Activated T-cell treated with anti-CD3 and anti-CD28 coated beads, Interleukin-2, amount 50 U/mL, for 4 hours (primary cell): Measurements from ENCODE around the gene CARM1. TPM values are rescaled to one million over a fixed set of nuclear protein-coding genes. Genes with fewer than 3 reads are reported as not detected.
A peak's percentile ranks its signal among the peaks of the same experiment; 100 is the strongest.

Source experiments
- ATAC-seq, 2 donors: fragments of 200-7000 bp; cut with Tn5 transposase; one replicate each; pipeline ENCODE4 v1.10.0; 2021
- DNase-seq: peaks from one replicate; pipeline ENCODE4 v3.0.0-alpha.2; 2020
- H3K27me3 Mint-ChIP-seq: one replicate; pipeline ENCODE4 v1.8.0; 2021; ENCODE audit warnings: low read depth, mixed read lengths
- H3K36me3 Mint-ChIP-seq: one replicate; pipeline ENCODE4 v1.8.0; 2022; ENCODE audit warnings: mixed read lengths; ENCODE audit not compliant: insufficient read depth
- H3K4me1 Mint-ChIP-seq: one replicate; pipeline ENCODE4 v1.8.0; 2021; ENCODE audit warnings: low read depth, mixed read lengths
- H3K4me3 Mint-ChIP-seq: one replicate; pipeline ENCODE4 v1.8.0; 2021; ENCODE audit warnings: mild to moderate bottlenecking, moderate library complexity, mixed read lengths
- H3K9me3 Mint-ChIP-seq: one replicate; pipeline ENCODE4 v1.8.0; 2021; ENCODE audit warnings: mixed read lengths
- total RNA-seq, 3 donors: library from RNA; stranded (reverse); gene quantifications; one replicate each; pipeline ENCODE4 v1.2.1, GENCODE V29; 2021

CARM1 gene
- total RNA-seq, 3 donors from 2014 or later: 74.2 to 86.7 (median 75.5) TPM

DNA sequence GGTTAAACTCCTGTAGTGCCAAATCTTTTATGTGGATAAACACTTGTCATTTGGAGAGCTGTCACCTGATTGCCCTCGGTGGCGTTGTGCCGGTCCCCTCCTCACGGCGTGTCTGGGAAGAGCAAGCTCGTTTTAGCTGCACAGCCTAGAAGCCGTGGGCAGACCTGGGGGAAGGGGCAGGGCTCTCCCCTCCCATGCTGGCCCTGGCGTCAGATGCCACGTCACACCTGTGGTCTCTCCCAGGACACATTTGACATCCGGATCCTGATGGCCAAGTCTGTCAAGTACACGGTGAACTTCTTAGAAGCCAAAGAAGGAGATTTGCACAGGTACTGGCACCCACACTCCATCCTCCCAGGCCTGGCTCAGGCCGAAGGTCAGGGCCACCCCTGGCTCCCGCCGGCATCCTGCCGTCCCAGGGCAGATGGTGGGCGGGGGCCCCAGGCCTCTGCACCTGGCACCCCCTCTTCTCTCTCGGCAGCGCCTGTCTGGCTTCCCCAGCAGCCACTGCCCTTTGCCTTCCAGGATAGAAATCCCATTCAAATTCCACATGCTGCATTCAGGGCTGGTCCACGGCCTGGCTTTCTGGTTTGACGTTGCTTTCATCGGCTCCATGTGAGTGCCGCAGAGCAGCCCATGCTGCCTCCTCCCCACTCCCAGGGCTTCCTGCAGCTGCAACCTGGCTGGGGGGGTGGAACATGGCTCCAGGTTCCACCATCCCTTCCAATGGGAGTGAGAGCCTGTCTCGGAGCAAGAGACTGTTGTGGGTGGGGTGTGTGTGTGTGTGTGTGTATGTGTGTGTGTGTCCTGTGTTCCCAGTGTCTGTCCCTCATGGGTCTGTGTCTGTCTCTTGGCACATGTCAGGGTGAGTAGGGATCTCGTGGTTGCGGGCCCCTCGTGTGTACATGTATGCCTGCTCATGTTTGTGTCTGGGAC lies 48.3 kb downstream of the CARM1 start:
- ATAC-seq: no peak
- H3K36me3 Mint-ChIP-seq: peaks cover 19% of the 10 kb centered on the region
- no peak for DNase-seq
- no peaks in the 10 kb centered on the region for H3K27me3 Mint-ChIP-seq
- no peak overlapping the region for H3K4me3 Mint-ChIP-seq
- H3K4me1 Mint-ChIP-seq: no peaks in the 10 kb centered on the region
- no peaks in the 10 kb centered on the region for H3K9me3 Mint-ChIP-seq

DNA sequence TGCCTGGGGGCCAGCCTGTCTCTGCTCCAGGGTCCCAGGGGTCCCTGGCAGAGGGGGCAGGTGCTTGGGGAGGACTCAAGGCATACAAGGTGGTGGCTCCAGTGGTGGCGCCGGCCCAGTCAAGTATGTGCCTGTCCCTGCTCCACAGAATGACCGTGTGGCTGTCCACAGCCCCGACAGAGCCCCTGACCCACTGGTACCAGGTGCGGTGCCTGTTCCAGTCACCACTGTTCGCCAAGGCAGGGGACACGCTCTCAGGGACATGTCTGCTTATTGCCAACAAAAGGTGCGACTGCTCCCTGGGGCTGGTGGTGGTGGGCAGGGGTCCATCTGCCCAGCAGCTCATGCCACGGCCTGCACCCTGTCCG lies 48.9 kb downstream of the CARM1 start:
- Mint-ChIP-seq H3K36me3 (peaks cover 21% of the 10 kb centered on the region), H3K27me3 (no peaks in the 10 kb centered on the region), H3K4me3 (no peak overlapping the region), H3K9me3 (no peaks in the 10 kb centered on the region), H3K4me1 (no peaks in the 10 kb centered on the region)
- no peak for DNase-seq
- ATAC-seq: no peak

DNA sequence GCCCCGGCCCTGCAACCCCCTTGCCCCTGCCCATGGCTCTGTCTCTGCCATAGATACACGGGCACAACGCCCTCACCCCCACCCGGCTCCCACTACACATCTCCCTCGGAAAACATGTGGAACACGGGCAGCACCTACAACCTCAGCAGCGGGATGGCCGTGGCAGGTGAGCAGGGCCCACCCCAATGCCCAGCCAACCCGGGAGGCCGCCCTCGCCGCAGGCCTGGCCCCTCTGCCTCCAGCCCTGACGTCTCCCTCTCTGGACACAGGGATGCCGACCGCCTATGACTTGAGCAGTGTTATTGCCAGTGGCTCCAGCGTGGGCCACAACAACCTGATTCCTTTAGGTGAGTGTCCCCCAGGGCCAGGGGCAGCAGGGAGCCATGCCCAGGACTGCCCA lies 49.4 kb downstream of the CARM1 start:
- no peak overlapping the region for H3K4me3 Mint-ChIP-seq
- H3K27me3 Mint-ChIP-seq: no peaks in the 10 kb centered on the region
- H3K36me3 Mint-ChIP-seq: peaks cover 23% of the 10 kb centered on the region
- H3K9me3 Mint-ChIP-seq: no peaks in the 10 kb centered on the region
- ATAC-seq (no peak), DNase-seq (no peak)
- no peaks in the 10 kb centered on the region for H3K4me1 Mint-ChIP-seq

DNA sequence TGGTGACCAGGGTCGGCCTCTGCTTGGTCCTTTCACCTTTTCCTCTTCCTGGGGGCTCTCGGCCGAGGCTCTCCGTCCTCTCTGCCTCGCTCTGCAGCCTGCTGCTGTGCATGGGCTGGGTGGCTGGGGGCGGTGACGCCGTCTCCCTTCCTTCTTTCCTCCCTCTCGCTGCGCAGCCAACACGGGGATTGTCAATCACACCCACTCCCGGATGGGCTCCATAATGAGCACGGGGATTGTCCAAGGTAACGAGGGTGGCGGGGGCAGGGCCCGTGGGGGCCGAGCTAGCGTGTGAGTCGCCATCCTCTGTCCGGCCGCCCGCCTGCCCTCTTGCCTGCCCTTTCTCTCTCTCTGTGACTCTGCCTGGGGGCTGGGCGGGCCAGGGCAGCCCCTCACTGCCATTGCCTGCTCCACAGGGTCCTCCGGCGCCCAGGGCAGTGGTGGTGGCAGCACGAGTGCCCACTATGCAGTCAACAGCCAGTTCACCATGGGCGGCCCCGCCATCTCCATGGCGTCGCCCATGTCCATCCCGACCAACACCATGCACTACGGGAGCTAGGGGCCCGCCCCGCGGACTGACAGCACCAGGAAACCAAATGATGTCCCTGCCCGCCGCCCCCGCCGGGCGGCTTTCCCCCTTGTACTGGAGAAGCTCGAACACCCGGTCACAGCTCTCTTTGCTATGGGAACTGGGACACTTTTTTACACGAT lies 50.0 kb downstream of the CARM1 start:
- H3K4me3 Mint-ChIP-seq: no peak overlapping the region
- DNase-seq: no peak
- no peaks in the 10 kb centered on the region for H3K9me3 Mint-ChIP-seq
- H3K27me3 Mint-ChIP-seq: no peaks in the 10 kb centered on the region
- no peaks in the 10 kb centered on the region for H3K4me1 Mint-ChIP-seq
- peaks cover 23% of the 10 kb centered on the region for H3K36me3 Mint-ChIP-seq
- no peak for ATAC-seq

DNA sequence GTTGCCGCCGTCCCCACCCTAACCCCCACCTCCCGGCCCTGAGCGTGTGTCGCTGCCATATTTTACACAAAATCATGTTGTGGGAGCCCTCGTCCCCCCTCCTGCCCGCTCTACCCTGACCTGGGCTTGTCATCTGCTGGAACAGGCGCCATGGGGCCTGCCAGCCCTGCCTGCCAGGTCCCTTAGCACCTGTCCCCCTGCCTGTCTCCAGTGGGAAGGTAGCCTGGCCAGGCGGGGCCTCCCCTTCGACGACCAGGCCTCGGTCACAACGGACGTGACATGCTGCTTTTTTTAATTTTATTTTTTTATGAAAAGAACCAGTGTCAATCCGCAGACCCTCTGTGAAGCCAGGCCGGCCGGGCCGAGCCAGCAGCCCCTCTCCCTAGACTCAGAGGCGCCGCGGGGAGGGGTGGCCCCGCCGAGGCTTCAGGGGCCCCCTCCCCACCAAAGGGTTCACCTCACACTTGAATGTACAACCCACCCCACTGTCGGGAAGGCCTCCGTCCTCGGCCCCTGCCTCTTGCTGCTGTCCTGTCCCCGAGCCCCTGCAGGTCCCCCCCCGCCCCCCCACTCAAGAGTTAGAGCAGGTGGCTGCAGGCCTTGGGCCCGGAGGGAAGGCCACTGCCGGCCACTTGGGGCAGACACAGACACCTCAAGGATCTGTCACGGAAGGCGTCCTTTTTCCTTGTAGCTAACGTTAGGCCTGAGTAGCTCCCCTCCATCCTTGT lies 50.7 kb downstream of the CARM1 start:
- DNase-seq: no peak
- H3K9me3 Mint-ChIP-seq: no peaks in the 10 kb centered on the region
- H3K4me3 Mint-ChIP-seq: no peak overlapping the region
- no peaks in the 10 kb centered on the region for H3K27me3 Mint-ChIP-seq
- H3K36me3 Mint-ChIP-seq: peaks cover 23% of the 10 kb centered on the region
- ATAC-seq: no peak
- H3K4me1 Mint-ChIP-seq: peaks cover under 1% of the 10 kb centered on the region

DNA sequence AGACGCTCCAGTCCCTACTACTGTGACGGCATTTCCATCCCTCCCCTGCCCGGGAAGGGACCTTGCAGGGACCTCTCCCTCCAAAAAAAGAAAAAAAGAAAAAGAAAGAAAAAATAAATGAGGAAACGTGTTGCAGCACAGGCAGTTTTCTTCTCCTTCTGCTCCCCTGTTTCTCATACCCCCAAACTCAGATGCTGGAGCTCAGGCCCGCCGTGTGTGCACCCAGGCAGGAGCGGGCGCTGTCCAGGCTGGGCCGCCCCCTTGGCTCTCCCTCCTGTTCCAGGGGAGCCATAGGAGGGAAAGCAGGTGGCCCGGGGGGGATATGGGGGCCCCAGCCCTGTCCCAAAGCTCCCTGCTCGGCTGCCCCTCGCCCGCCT lies 51.3 kb downstream of the CARM1 start:
- ATAC-seq (no peak), DNase-seq (no peak)
- Mint-ChIP-seq H3K4me3 (no peak overlapping the region), H3K36me3 (peaks cover 23% of the 10 kb centered on the region), H3K4me1 (peaks cover 4% of the 10 kb centered on the region), H3K9me3 (no peaks in the 10 kb centered on the region), H3K27me3 (no peaks in the 10 kb centered on the region)

DNA sequence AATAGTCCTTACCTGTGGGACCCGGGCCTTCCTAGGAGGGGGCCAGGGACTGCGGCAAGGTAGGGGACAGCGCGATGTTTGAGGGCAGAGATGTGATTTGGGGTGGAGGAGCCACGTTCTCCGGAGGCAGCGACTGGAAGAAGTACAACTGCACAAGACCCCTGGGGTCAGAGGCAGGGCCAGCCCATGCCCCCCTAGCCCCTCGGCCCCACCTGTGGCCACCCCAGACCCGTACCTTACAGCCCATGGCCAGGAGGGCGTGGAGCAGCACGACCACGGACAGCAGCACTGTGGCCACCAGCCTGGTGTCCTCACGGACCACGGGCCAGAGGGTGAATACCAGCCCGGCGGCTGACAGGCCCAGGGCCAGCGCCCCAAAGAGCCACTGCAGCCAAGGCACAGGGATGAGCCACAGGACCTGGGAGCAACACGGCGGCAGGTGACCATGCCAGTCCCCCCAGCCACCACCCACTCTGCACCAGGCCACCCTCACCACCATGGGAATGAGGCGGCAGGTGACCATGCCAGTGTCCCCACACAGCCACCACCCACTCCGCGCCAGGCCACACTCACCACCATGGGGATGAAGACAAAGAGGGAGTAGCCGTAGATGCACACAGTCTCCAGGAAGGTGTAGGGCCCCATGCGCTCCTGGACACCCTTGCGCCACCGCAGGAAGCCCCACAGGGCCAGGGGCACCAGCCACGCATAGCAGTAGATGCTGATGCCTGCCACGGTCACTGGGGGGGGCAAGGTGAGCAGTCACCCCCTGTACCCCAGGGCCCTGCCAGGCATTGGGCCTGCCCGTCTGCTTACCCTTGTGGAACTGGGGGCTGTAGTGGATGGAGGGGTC lies 52.1 kb downstream of the CARM1 start:
- no peak for DNase-seq
- no peak for ATAC-seq
- H3K9me3 Mint-ChIP-seq: no peaks in the 10 kb centered on the region
- no peaks in the 10 kb centered on the region for H3K27me3 Mint-ChIP-seq
- peaks cover 23% of the 10 kb centered on the region for H3K36me3 Mint-ChIP-seq
- H3K4me1 Mint-ChIP-seq: peaks cover 4% of the 10 kb centered on the region
- H3K4me3 Mint-ChIP-seq: no peak overlapping the region

DNA sequence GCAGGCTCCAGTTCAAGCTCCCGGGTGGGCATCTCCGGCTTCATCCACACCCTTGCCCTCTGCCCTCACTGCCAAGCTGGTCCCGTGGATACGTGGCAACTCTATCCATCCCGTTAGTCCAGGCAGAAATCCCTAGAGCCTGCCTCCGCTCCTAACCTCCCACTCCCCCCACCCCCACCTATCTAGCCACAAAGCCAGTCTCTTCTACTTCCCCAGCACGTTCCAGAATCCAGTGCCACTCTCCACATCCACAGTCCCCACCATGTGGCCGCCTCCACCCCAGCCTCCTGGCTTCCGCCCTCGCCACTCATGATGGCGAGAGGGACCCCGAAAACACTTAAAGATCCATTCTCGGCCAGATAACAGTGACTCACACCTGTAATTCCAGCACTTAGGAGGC lies 53.2 kb downstream of the CARM1 start:
- Mint-ChIP-seq H3K9me3 (no peaks in the 10 kb centered on the region), H3K36me3 (peaks cover 18% of the 10 kb centered on the region), H3K27me3 (no peaks in the 10 kb centered on the region), H3K4me1 (peaks cover 8% of the 10 kb centered on the region), H3K4me3 (no peak overlapping the region)
- no peak for ATAC-seq
- no peak for DNase-seq

DNA sequence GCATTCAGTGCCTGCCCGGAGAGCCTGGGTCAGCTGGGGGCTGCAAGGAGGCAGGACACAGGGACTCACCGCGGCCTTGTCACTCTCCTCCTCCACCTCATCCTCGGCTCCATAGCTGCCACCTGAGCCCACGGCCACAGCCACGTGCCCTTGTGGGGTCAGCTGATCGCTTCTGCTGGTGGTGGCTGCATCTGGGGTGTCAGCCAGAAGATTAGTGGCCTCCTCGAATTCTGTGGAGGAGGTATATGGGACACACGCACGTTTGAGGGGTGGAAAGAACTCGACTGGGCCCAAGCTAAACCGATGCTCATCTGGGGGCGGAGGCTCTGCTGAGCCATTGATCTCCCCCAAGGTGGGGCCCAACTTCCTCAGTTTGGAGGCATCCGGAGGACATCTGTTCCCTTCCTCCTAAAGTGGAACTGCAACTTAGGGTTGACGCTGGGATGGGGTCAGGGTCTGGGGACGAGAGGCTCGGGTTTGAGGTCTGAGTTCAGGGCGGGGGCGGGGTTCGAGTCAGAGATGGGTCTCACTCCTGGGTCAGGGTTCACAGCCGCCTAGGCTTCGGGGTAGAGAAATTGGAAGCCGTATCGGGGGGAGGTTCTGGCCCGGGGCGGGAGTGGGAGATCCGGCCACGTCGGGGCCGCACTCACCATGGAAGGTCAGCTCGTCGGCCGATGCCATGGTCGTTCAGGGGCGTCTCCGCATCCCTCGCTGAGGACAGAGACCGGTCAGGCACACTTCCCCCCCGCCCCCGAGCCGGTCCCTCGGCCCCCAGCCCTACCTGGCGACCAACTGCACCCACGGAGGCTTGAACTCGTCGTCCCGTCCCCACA lies 56.6 kb downstream of the CARM1 start:
- Mint-ChIP-seq H3K27me3 (no peaks in the 10 kb centered on the region), H3K9me3 (no peaks in the 10 kb centered on the region), H3K4me3 (peak overlapping the region; percentile 92), H3K4me1 (peaks cover 19% of the 10 kb centered on the region), H3K36me3 (peaks cover 11% of the 10 kb centered on the region)
- DNase-seq (no peak), ATAC-seq (peak; percentile 1 to 13)

DNA sequence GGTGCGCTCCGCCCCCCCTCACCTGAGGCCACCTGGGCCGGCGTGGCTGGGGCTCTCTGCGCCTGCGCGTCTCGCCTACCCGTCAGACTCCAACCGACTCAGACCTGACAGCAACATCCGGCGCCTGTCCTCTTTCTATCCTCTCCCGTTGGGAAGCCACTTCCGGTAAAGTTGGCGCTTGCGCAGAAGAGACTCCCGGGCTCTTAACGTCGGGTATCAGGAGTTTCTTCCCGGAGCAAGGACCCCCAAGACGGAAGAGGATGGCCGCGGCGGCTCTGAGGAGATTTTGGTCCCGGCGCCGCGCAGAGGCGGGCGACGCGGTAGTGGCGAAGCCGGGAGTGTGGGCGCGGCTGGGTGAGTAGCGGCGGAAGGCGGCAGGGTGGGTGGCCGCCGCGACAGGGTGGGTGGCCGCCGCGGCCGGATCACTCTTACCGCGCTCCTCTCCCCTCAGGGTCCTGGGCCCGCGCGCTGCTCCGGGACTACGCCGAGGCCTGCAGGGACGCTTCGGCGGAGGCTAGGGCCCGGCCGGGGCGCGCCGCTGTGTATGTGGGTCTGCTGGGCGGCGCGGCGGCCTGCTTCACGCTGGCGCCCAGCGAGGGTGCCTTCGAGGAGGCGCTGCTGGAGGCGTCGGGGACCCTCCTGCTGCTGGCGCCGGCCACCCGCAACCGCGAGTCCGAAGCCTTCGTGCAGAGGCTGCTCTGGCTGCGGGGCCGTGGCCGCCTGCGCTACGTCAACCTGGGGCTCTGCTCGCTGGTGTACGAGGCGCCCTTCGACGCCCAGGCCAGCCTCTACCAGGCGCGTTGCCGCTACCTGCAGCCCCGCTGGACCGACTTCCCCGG lies 57.4 kb downstream of the CARM1 start, which contains the start of the genes TIMM29 and YIPF2:
Gene TIMM29 (plus strand): TSS at position 249 of the 839 bp plus-strand sequence. CDS start 12 bp downstream, at position 261.
Gene YIPF2 (minus strand): TSS at position 77 of the 839 bp plus-strand sequence. CDS start 229 bp downstream, outside the sequence.
- ATAC-seq: peak; percentile 91
- H3K9me3 Mint-ChIP-seq: no peaks in the 10 kb centered on the region
- peak within 1 kb of the TSS; percentile 92 for H3K4me3 Mint-ChIP-seq
- H3K4me1 Mint-ChIP-seq: peaks cover 19% of the 10 kb centered on the region
- no peaks in the 10 kb centered on the region for H3K27me3 Mint-ChIP-seq
- DNase-seq: peak; percentile 93
- peaks cover 9% of the 10 kb centered on the region for H3K36me3 Mint-ChIP-seq

DNA sequence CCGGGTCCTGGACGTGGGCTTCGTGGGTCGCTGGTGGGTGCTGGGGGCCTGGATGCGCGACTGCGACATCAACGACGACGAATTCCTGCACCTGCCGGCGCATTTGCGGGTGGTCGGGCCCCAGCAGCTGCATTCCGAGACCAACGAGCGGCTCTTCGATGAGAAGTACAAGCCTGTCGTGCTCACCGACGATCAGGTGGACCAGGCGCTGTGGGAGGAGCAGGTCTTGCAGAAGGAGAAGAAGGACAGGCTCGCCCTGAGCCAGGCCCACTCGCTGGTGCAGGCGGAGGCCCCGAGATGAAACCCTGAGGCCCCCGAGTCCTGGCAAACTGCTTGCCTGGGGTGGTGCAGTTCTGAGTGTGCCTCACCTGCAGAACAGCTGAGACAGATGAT lies 58.0 kb downstream of the CARM1 start:
- DNase-seq (no peak), ATAC-seq (no peak)
- Mint-ChIP-seq H3K9me3 (no peaks in the 10 kb centered on the region), H3K27me3 (no peaks in the 10 kb centered on the region), H3K4me1 (peaks cover 19% of the 10 kb centered on the region), H3K4me3 (peak overlapping the region; percentile 92), H3K36me3 (peaks cover 7% of the 10 kb centered on the region)

DNA sequence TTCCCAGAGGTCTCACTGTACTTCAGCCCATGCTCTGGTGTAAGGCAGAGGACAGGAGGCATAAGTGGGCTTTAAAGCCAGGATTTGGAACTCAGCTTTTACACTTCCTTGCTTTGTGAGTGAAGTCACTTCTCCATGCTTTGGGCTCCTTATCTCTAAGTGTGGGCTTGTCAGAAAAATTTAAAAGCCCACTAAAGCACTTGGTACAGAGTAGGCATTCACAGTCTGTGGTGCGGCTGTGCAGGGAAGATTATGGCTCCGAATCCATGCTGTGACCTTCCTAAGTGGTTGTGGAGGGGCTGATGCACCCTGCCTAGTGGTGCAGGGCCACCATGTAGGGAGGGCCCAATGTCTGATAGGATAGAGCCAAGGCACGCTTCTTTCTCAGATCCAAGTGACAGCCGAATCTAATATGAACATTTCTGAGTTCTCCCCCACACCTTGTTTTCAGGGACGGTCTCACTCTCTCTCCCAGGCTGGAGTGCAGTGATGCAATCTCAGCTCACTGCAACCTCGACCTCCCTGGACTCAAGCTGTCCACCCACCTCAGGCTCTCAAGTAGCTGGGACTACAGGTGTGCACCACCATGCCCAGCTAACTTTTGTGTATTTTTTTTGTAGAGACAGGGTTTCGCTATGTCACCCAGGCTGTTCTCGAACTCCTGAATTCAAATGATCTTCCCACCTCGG lies 64.2 kb downstream of the CARM1 start:
- peaks cover 9% of the 10 kb centered on the region for H3K4me1 Mint-ChIP-seq
- H3K9me3 Mint-ChIP-seq: no peaks in the 10 kb centered on the region
- no peak for DNase-seq
- ATAC-seq: no peak
- H3K27me3 Mint-ChIP-seq: no peaks in the 10 kb centered on the region
- H3K36me3 Mint-ChIP-seq: peaks cover 2% of the 10 kb centered on the region
- no peak overlapping the region for H3K4me3 Mint-ChIP-seq
